CD4-positive, alpha-beta T cell treated with Interleukin-4 for 1 hour (primary cell): ENCODE data around the gene RRAS2.

Experiments used
- DNase-seq, 2 donors: peaks; one replicate each; pipeline ENCODE4 v3.0.0-alpha.2; 2020 to 2022

The RRAS2 gene

GRCh38 chr11:14335712-14336111 lies 23.3 kb downstream of the RRAS2 start:
- no peak for DNase-seq

GRCh38 chr11:14334893-14335292 lies 24.1 kb downstream of the RRAS2 start:
- DNase-seq = no peak

- no peak for DNase-seq
These were observed 24.8 kb downstream of the RRAS2 start for GRCh38 chr11:14334192-14334591.

- no peak for DNase-seq
These were observed 27.4 kb downstream of the RRAS2 start for GRCh38 chr11:14331476-14332136.

- DNase-seq = no peak
These were observed 28.1 kb downstream of the RRAS2 start for GRCh38 chr11:14330881-14331280.

GRCh38 chr11:14329702-14330101 lies 29.3 kb downstream of the RRAS2 start:
- no peak for DNase-seq

GRCh38 chr11:14327116-14327515 lies 31.9 kb downstream of the RRAS2 start:
- no peak for DNase-seq

GRCh38 chr11:14323118-14323676 lies 35.8 kb downstream of the RRAS2 start:
- DNase-seq = no peak

GRCh38 chr11:14322510-14322909 lies 36.5 kb downstream of the RRAS2 start:
- DNase-seq = no peak

GRCh38 chr11:14320020-14320419 lies 39.0 kb downstream of the RRAS2 start:
- peak; percentile 29 to 60 for DNase-seq

GRCh38 chr11:14318581-14318981 lies 40.4 kb downstream of the RRAS2 start:
- DNase-seq = no peak

- DNase-seq = no peak
These were observed 41.2 kb downstream of the RRAS2 start for GRCh38 chr11:14317659-14318325.

- DNase-seq = no peak
These were observed 43.9 kb downstream of the RRAS2 start for GRCh38 chr11:14315130-14315529.

GRCh38 chr11:14314127-14314526 lies 44.9 kb downstream of the RRAS2 start:
- peak in 1 of 2 donors; percentile 29 for DNase-seq

GRCh38 chr11:14312736-14313438 lies 46.1 kb downstream of the RRAS2 start:
- DNase-seq = no peak

- no peak for DNase-seq
These were observed 48.3 kb downstream of the RRAS2 start for GRCh38 chr11:14310679-14311078.

GRCh38 chr11:14309425-14310192 lies 49.4 kb downstream of the RRAS2 start:
- DNase-seq = no peak

- DNase-seq = no peak
These were observed 50.0 kb downstream of the RRAS2 start for GRCh38 chr11:14308897-14309387.

- peak in 1 of 2 donors; percentile 43 for DNase-seq
These were observed 50.7 kb downstream of the RRAS2 start for GRCh38 chr11:14308114-14308896.

GRCh38 chr11:14306481-14306880 lies 52.5 kb downstream of the RRAS2 start:
- no peak for DNase-seq

GRCh38 chr11:14305649-14306048 lies 53.3 kb downstream of the RRAS2 start:
- no peak for DNase-seq

GRCh38 chr11:14304601-14305000 lies 54.4 kb downstream of the RRAS2 start:
- no peak for DNase-seq
